GM10266 (cell line): Measurements from ENCODE around the gene ASTL.

Source experiments
- DNase-seq: peaks from one replicate; pipeline ENCODE4 v3.0.0; 2012; ENCODE audit errors: extremely low spot score
- CTCF ChIP-seq: IDR thresholded peaks from 2 replicates; pipeline ENCODE4 v1.5.1; 2012; ENCODE audit warnings: mild to moderate bottlenecking, low read depth; ENCODE audit not compliant: control insufficient read depth, insufficient read depth; ENCODE audit errors: missing control alignments

ASTL gene

GRCh38 chr2:96147593-96148201 lies 9.4 kb upstream of the ASTL start:
- TF ChIP-seq CTCF: no peak
- no peak for DNase-seq

- TF ChIP-seq CTCF: no peak
- DNase-seq: no peak
Observed at GRCh38 chr2:96146881-96147592, 8.7 kb upstream of the ASTL start.

- TF ChIP-seq CTCF: no peak
- DNase-seq: peak; percentile 86
Observed at GRCh38 chr2:96146153-96146880, 8.0 kb upstream of the ASTL start.

GRCh38 chr2:96145848-96146152 lies 7.5 kb upstream of the ASTL start:
- DNase-seq: no peak
- TF ChIP-seq CTCF: no peak

- no peak for TF ChIP-seq CTCF
- peak; percentile 98 for DNase-seq
Observed at GRCh38 chr2:96145036-96145847, 6.9 kb upstream of the ASTL start, which contains the start of gene DUSP2. DUSP2 (minus strand) TSS chr2:96145440; CDS start chr2:96145354, 86 bp downstream.

- DNase-seq: no peak
- TF ChIP-seq CTCF: no peak
Observed at GRCh38 chr2:96144481-96145035, 6.3 kb upstream of the ASTL start.
